Keratinocyte (primary cell): ENCODE results near the gene SYT11. TPM values are rescaled to one million over a fixed set of nuclear protein-coding genes. Genes with fewer than 3 reads are reported as not detected.

Experiments used
- DNase-seq: peaks from one replicate; pipeline ENCODE4 v3.0.0-alpha.2; 2011; ENCODE audit warnings: low read depth, missing footprints, low spot score
- FAIRE-seq: peaks from 2 replicates; lab custom pipeline; 2011; peaks lifted over from hg19 to GRCh38; lab: Jason Lieb, UNC
- H2AFZ ChIP-seq: 2 replicates; pipeline ENCODE4 v1.6.0; 2012; ENCODE audit warnings: low read length, control low read depth, inconsistent platforms; ENCODE audit not compliant: control insufficient read depth
- H3K27ac ChIP-seq: 2 replicates; pipeline ENCODE4 v1.5.1; 2011; ENCODE audit warnings: low read length; ENCODE audit not compliant: control insufficient read depth, insufficient read depth
- H3K27me3 ChIP-seq: 3 replicates; pipeline ENCODE4 v1.6.0; 2011; ENCODE audit warnings: low read length; ENCODE audit not compliant: control insufficient read depth, insufficient read depth; ENCODE audit errors: extremely low read depth
- H3K36me3 ChIP-seq, 2 experiments: 2 replicates in 1 of 2; 3 replicates in 1 of 2; pipeline ENCODE4 v1.5.1; 2011; ENCODE audit warnings: low read length in 2 of 2, mild to moderate bottlenecking in 1 of 2; ENCODE audit not compliant: control insufficient read depth in 2 of 2, insufficient read depth in 2 of 2; ENCODE audit errors: extremely low read depth in 1 of 2
- H3K4me1 ChIP-seq: 3 replicates; pipeline ENCODE4 v1.5.1; 2011; ENCODE audit warnings: low read length; ENCODE audit not compliant: control insufficient read depth, insufficient read depth; ENCODE audit errors: extremely low read depth
- H3K4me2 ChIP-seq: 3 replicates; pipeline ENCODE4 v1.6.0; 2011; ENCODE audit warnings: low read depth, low read length; ENCODE audit not compliant: control insufficient read depth, insufficient read depth; ENCODE audit errors: extremely low read depth
- H3K4me3 ChIP-seq, 3 experiments: fragments of 200-600 bp in 1 of 3; sonication (generic) in 1 of 3; 2 replicates in 2 of 3; 3 replicates in 1 of 3; pipeline ENCODE4 v1.5.1; 2011 to 2016; ENCODE audit warnings: low read length in 3 of 3, mild to moderate bottlenecking in 3 of 3, control low read depth in 2 of 3, inconsistent platforms in 1 of 3, low read depth in 1 of 3, mixed read lengths in 1 of 3, mixed run types in 1 of 3, moderate library complexity in 1 of 3; ENCODE audit not compliant: control insufficient read depth in 2 of 3, insufficient read depth in 2 of 3; ENCODE audit errors: extremely low read depth in 1 of 3
- H3K79me2 ChIP-seq: 2 replicates; pipeline ENCODE4 v1.6.0; 2012; ENCODE audit warnings: low read length; ENCODE audit not compliant: control insufficient read depth, insufficient read depth
- H3K9ac ChIP-seq: 3 replicates; pipeline ENCODE4 v1.6.0; 2011; ENCODE audit warnings: low read length; ENCODE audit not compliant: control insufficient read depth, insufficient read depth; ENCODE audit errors: extremely low read depth
- H3K9me1 ChIP-seq: 3 replicates; pipeline ENCODE4 v1.6.0; 2011; ENCODE audit warnings: low read length; ENCODE audit not compliant: control insufficient read depth, insufficient read depth; ENCODE audit errors: extremely low read depth
- H3K9me3 ChIP-seq: 2 replicates; pipeline ENCODE4 v1.5.1; 2012; ENCODE audit warnings: low read depth, low read length; ENCODE audit not compliant: control insufficient read depth
- H4K20me1 ChIP-seq: 3 replicates; pipeline ENCODE4 v1.6.0; 2011; ENCODE audit warnings: low read length; ENCODE audit not compliant: control insufficient read depth, insufficient read depth; ENCODE audit errors: extremely low read depth
- CTCF ChIP-seq, 3 experiments: IDR thresholded peaks in 1 of 3; conservative IDR thresholded peaks in 1 of 3; optimal IDR thresholded peaks in 1 of 3; 2 replicates in 2 of 3; 3 replicates in 1 of 3; pipeline versions ENCODE3 to v1.5.1; 2011; ENCODE audit warnings: low read length in 3 of 3, mild to moderate bottlenecking in 3 of 3, moderate library complexity in 2 of 3, control low read depth in 1 of 3, inconsistent platforms in 1 of 3; ENCODE audit not compliant: insufficient read depth in 2 of 3; ENCODE audit errors: extremely low read depth in 1 of 3
- EZH2 ChIP-seq: IDR thresholded peaks from one replicate; pipeline ENCODE4 v1.6.1; 2012; ENCODE audit warnings: inconsistent platforms, mild to moderate bottlenecking, low read length, moderate library complexity
- dilution Hi-C: fragments of 300-500 bp; cut with MboI; formaldehyde crosslinking; loops from one replicate; pipeline ENCODE4 v1.7.0; 2020; ENCODE audit warnings: low sequenced_read_pairs; ENCODE audit not compliant: extremely low pct_ligation_motif_present
- polyA plus RNA-seq, 5 experiments: library from polyadenylated mRNA; depleted of rRNA in 3 of 5; stranded (reverse) in 3 of 5; stranded (forward) in 1 of 5; unstranded in 1 of 5; fragments of >200 nt; gene quantifications; 1 replicate in 1 of 5; 2 replicates in 3 of 5; 3 replicates in 1 of 5; pipeline versions ENCODE4 v1.2.1 to v1.2.3, GENCODE V29; 2011 to 2012; ENCODE audit warnings: missing spikeins in 2 of 5, low read depth in 1 of 5, low replicate concordance in 1 of 5

The SYT11 gene
- polyA plus RNA-seq, 1 donor (not counting 4 experiments of a cell fraction or from before 2014, with no cell fraction given), result 0.08 TPM

- no peak for DNase-seq
- H4K20me1 ChIP-seq, result peaks cover 1% of the 10 kb centered on the region
Measured at GRCh38 chr1:155920717-155921116, 61.4 kb downstream of the SYT11 start.

GRCh38 chr1:155925506-155925905 is 66.1 kb downstream of the SYT11 start:
- Histone ChIP-seq H3K79me2 (peaks cover 51% of the 10 kb centered on the region), H3K9me1 (peaks cover 2% of the 10 kb centered on the region), H3K27ac (no peak overlapping the region), H2AFZ (no peak overlapping the region), H3K9ac (no peak overlapping the region), H3K4me3 (no peak overlapping the region), H4K20me1 (peaks cover 8% of the 10 kb centered on the region), H3K36me3 (peaks cover 38 to 58% of the 10 kb centered on the region in 2 experiments), H3K4me1 (peaks cover 6% of the 10 kb centered on the region), H3K4me2 (no peak overlapping the region), H3K9me3 (no peaks in the 10 kb centered on the region), H3K27me3 (no peaks in the 10 kb centered on the region)
- dilution Hi-C loops, result no loop called here
- FAIRE-seq (no peak), DNase-seq (no peak)
- TF ChIP-seq EZH2 (no peak), CTCF (optimal IDR thresholded peaks at IDR 0.05 in 1 of 3, IDR thresholded peaks at IDR 0.05 in 1 of 3, conservative IDR thresholded peaks at IDR 0.05 in 1 of 3; ENCODE audit: extremely low read depth in 1 of 3, insufficient read depth in 2 of 3, low read length in 3 of 3) (no peak)

More at GRCh38 chr1:155920717-155921116, 61.4 kb downstream of the SYT11 start:
- no peak overlapping the region for H3K4me3 ChIP-seq
- H3K9me1 ChIP-seq, result no peaks in the 10 kb centered on the region
- H3K9me3 ChIP-seq, result no peaks in the 10 kb centered on the region
- no peak overlapping the region for H3K4me2 ChIP-seq
- FAIRE-seq, result no peak
- dilution Hi-C loops, result no loop called here
- no peaks in the 10 kb centered on the region for H3K27me3 ChIP-seq
- peaks cover 20% of the 10 kb centered on the region for H3K79me2 ChIP-seq
- H3K36me3 ChIP-seq, result peaks cover 36 to 45% of the 10 kb centered on the region in 2 experiments
- H3K9ac ChIP-seq, result no peak overlapping the region
- TF ChIP-seq EZH2 (no peak), CTCF (optimal IDR thresholded peaks at IDR 0.05 in 1 of 3, IDR thresholded peaks at IDR 0.05 in 1 of 3, conservative IDR thresholded peaks at IDR 0.05 in 1 of 3; ENCODE audit: extremely low read depth in 1 of 3, insufficient read depth in 2 of 3, low read length in 3 of 3) (no peak)
- no peak overlapping the region for H3K27ac ChIP-seq
- no peak overlapping the region for H2AFZ ChIP-seq
- no peaks in the 10 kb centered on the region for H3K4me1 ChIP-seq
